Body of pancreas (tissue), 4 donors: Measurements from ENCODE around the gene DDX47.

Experiments
- CTCF ChIP-seq, 7 experiments: fragments of 450-650 bp in 4 of 7; fragments of 200-600 bp in 3 of 7; sonication (generic) in 3 of 7; IDR thresholded peaks; one replicate each; pipeline ENCODE4 v1.5.1; 2016 to 2019; ENCODE audit warnings: antibody characterized with exemption in 7 of 7
- POLR2A ChIP-seq, 3 donors: fragments of 450-650 bp; IDR thresholded peaks; one replicate each; pipeline ENCODE4 v1.6.1; 2016; ENCODE audit warnings: antibody characterized with exemption in 3 of 3, mild to moderate bottlenecking in 2 of 3

DNA sequence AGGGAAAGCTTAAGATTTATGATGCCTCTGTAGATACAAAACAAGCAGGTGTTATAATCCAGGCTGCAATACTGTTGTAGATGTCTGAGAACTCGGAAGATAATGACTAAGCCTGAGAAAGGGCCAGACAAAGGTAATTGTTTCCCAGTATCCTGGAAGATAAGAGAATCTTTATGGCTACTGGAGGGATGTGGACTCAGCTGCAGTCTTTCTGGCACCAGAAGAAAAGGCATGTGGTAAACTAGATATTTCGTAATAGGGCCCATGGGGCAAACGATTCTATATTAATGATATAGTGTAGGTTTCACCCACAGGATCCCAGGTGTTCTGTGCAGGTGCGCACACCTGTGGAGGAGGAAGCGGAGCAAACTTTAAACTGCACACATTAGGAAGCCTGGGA, 36.9 kb upstream of the DDX47 start:
- TF ChIP-seq POLR2A (IDR thresholded peaks at IDR 0.05) (no peak), CTCF (IDR thresholded peaks at IDR 0.05) (no peak)
